Prostate gland (tissue), 2 donors: ENCODE data around the gene TEFM.

Experiments
- POLR2A ChIP-seq: fragments of 450-650 bp; IDR thresholded peaks from one replicate; pipeline ENCODE4 v1.6.1; 2016; ENCODE audit warnings: antibody characterized with exemption, mild to moderate bottlenecking
- POLR2AphosphoS5 ChIP-seq: sonication (generic); formaldehyde crosslinking; IDR thresholded peaks from one replicate; pipeline ENCODE4 v1.6.1; 2017; ENCODE audit warnings: antibody characterized with exemption
- TF ChIP-seq, protein P1 (sequence below), 4 experiments: fragments of 200-600 bp in 2 of 4; fragments of 450-650 bp in 2 of 4; sonication (generic) in 2 of 4; IDR thresholded peaks; 1 replicate in 3 of 4; 2 replicates in 1 of 4; pipeline ENCODE4 v1.5.1; 2016 to 2019; ENCODE audit warnings: antibody characterized with exemption in 4 of 4, mild to moderate bottlenecking in 2 of 4, moderate library complexity in 2 of 4

DNA sequence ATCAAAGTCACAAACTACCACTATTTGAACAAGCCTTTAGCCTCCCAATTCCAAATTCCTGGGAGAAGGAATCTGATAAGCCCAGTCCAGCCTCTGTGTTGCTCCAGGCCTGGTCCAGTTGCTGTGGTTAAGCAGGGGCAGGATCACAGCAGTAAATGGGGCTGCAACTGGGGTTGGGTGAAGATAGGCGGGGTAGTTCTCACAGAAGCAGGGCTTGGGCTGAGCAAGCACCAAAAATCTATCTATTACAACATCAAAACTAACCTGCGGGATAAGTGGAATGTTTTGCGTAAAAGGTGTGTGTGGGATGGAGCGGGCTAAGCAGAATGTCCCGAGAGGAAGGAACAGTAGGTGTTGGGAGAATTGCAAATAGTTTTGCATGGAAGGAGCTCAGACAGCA, 41.8 kb upstream of the TEFM start:
- TF ChIP-seq, protein P1, sequence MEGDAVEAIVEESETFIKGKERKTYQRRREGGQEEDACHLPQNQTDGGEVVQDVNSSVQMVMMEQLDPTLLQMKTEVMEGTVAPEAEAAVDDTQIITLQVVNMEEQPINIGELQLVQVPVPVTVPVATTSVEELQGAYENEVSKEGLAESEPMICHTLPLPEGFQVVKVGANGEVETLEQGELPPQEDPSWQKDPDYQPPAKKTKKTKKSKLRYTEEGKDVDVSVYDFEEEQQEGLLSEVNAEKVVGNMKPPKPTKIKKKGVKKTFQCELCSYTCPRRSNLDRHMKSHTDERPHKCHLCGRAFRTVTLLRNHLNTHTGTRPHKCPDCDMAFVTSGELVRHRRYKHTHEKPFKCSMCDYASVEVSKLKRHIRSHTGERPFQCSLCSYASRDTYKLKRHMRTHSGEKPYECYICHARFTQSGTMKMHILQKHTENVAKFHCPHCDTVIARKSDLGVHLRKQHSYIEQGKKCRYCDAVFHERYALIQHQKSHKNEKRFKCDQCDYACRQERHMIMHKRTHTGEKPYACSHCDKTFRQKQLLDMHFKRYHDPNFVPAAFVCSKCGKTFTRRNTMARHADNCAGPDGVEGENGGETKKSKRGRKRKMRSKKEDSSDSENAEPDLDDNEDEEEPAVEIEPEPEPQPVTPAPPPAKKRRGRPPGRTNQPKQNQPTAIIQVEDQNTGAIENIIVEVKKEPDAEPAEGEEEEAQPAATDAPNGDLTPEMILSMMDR (IDR thresholded peaks at IDR 0.05), result no peak
- TF ChIP-seq POLR2AphosphoS5 (no peak), POLR2A (no peak)
